HG03571 (cell line): ENCODE results near the gene SMURF2.

Experiments used
- ATAC-seq: cut with Tn5 transposase; IDR thresholded peaks from one replicate; pipeline ENCODE4 v1.9.1; 2021; ENCODE audit not compliant: unreplicated experiment

The SMURF2 gene

GRCh38 chr17:64505340-64506200 lies 156.5 kb downstream of the SMURF2 start:
- ATAC-seq, result no peak

DNA sequence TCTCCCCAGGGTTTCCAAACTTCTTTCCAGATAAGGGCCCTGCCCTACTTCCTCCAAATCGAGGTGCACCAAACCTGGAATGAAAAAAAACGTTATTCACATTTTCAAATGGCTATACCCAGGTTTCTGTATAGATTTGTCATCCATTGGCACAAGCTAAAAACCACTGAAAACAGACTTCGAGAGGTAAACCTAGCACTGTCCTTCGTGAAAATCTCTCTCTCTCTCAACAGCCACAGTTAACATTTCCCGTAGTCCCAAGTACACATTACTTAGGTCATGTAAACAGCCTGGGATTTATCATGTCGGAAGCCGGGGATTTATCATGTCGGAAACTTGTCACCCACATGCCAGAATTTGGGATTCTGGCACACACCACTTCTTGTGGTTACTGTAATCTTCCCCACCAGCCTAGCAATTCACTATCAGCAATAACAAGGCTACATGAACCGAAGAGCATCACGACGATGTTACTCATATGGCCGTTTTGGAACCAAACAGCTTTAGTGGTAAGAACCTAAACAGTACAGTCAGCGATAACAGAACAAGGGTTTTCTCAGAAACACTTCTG lies 157.3 kb downstream of the SMURF2 start:
- ATAC-seq, result no peak

- ATAC-seq, result no peak
Observed at GRCh38 chr17:64503821-64504768, 158.0 kb downstream of the SMURF2 start.

- no peak for ATAC-seq
Observed at GRCh38 chr17:64503341-64503740, 158.8 kb downstream of the SMURF2 start.

DNA sequence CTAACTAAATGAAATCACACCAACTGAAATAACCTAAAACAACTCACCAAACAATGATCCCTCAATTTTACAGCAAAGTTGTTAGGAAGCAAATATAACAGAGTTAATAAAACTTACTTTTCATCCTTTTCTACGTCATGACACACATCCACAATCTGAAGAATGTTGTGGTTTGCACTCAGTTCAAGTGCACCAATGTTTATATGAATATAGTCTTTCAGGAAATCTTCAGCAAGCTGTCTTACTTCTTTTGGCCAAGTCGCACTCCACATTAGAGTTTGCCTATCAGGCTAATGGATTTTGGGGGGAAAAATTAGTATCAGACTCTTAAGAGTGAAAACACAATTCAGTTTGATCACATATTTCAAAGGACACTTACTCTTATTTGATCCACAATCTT lies 159.3 kb downstream of the SMURF2 start:
- ATAC-seq, result no peak

DNA sequence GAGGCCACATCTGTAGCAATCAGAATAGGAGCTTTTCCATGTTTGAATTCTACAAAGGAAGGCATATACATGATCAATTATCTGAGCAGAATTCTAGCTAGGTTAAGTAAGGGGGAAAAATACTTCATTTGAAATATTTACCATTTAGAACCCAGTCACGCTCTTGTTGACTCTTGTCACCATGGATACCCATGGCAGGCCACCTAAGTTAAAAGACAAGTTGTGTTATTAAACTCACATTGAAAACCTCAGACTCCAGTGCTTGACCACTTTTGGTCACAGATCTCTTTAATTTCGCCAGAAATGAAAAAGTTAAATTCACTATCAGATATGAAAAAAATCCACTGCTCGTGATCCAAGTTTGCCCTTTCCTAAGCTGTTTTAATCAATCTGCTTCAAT lies 160.1 kb downstream of the SMURF2 start:
- ATAC-seq, result no peak

DNA sequence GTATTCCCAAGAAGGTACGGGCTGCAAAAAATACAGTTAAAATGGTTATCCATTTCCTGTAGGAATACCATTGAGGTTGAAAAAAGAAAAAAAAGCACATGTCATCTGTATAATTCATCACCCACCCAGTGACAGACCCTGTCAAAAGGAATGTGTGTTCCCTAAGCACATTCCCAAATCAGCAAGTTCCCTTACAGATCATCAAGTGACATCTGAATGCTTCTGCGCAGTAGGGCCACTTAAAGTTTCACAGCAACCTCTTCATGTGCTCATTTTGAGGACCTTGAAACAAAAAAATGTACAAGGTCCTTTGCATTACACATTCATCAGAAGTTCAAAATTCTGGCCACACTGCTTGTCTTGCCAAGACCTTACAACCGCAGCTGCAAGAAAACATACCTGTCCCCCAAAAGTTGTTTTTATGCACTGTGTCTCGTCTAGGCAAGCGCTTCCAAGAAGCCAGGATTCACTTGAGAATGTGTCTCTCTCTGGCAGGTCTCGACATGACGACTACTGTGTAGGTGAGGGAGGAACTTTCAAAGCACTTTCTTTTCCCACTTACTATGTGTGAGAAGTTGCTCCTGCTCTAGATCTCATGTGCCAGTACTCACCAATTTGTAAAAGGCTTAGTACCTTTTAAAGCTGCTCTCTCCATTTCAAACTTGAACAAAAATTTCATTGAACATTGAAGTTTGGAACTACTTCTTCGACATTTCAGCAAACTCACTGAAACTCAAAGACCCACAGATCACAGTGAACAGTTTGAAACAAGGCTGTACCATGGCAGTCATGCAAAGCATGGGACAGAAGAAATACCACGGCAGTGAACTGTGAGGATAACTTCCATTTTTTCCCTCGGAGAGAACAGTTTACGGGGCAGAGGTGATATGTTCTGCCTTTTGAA lies 161.0 kb downstream of the SMURF2 start:
- no peak for ATAC-seq

DNA sequence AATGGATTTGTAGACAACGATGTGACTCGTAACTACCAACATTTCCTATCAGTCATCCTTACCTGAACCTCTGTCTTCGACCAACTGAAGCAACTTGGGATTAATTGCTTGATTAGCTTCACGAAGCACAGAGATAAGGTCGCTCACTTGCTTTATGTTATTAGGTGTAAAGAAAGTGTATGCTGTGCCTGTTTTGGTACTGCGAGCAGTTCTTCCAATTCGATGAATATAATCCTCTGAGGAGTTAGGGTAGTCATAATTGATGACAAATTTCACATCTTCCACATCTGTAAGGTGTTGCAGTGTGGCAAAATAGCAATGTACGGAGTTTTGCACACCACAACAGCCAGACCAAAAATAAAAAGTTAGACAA lies 161.6 kb downstream of the SMURF2 start:
- no peak for ATAC-seq

- ATAC-seq, result no peak
Observed at GRCh38 chr17:64499805-64500486, 162.2 kb downstream of the SMURF2 start.

DNA sequence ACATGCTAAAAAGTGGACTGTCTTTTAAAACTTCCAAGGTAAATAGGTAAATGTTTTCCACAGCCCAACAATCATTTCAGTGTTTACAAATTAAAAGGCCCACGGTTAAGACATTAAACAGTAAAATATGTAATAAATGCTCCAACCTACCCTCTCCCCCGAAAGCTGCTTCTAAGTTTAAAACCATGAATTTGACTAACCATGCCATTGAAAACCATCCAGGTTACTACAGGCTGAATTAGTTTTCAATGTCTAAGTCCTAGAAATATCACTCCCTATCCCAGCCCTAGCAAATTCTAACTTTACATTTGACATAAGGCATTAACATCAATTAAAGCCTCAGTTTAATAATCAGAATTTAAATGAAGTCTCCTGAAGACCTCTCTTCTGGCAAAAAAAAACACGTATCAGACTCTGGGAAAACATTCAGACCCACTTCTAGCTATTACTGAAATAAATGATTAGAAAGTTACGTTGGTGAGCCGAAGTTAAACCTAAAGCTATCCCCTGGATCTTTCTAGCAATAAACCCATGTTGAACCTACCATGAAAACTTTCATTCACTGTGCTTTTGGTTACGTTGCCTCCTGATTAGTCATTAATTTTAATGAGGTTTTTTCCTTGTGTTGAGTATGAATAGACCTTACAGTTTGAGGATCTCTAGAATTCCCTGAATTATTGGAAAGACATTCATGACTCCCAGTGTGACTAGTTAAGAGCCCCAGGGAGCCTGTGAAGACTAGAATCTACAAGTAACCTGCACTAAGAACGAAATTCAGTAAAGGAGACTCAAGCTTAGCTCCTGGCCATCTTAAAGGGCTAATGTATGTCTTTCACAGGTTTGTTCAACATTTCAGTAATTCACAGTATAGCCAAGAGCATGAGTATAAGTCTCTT lies 163.6 kb downstream of the SMURF2 start:
- no peak for ATAC-seq

DNA sequence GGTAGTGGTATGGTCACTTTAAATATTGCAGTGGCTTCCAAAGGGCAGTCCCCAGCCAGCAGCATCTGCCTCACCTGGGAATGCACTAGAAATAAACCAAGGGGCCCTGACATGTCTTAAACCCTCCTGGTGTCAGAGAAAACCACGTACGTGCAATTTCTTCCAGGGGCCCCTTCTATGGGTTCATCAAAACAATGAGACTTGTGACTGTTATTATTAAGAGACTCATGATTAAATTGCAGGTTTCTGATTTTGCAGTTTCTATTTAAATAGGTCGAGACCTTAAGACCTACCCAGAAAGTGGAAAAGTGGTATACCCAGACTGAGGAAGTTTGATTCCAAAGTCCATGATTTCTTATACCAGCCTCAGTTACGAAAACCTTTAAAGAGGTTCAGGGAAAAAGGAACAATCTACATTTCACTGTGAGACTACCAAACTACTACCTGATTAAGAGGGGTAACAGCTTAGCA lies 164.5 kb downstream of the SMURF2 start:
- ATAC-seq, result no peak

DNA sequence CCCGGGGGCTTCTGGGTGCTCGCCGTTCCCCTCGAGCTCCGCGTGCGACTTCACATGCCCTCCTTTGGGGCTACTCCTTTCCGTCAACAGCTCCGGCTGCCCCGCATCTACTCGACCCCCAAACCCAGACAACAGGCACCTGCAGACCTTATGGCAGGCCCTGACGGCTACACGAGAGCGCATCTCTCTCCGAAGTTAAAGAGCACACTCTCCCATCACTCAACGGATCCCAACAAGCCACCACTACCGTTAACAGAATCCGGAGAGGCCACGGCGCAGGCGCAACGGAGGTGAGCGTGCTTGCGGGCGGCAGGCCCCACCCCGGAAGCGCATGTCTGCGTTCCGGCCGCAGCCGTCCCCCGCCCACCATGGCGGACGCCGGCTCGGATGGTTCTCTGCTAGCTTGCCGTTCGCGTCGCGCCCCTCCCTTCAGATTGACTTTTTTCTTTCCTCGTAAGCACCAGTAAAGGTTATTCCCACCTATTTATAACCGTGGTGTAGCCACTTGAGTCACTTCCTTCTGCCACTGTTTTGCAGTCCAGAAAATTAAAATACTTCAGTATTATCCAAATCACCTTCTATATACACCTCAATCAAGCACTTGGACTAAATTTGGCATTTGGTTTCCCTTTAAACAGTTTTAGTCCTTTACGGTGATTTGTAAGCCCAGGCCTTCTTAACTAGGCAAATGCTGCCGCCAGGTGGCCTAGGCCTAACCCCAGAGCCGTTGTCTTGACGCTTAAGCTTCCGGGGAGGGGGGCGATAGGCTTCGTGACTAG lies 165.1 kb downstream of the SMURF2 start, which contains the start of gene POLG2:
TSS of gene POLG2 (minus strand) at position 269 of the 779 bp plus-strand sequence. CDS start at position 183, 86 bp downstream.
- peak; percentile 77 for ATAC-seq

DNA sequence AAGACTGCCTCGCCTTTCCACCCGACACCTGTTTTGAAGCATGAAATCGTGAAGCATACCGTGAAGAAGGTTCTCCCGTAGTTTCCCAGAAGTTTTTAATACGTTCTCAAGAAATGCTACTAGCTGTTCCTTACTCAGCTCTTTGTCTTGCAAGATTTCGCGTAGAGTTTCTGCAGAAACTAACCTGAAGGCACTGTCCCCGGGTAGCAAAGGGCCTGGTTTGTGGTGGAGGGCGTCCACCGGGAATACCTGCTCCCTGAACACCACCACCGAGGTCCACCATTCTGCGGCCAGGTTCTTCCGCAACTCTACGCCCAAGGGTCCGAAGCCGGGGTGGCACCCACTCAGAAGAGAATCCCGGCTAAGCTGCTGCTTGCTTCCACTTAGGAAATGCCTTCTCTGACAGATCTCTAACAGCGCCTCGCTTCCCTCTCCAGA lies 165.7 kb downstream of the SMURF2 start:
- no peak for ATAC-seq
